Neuron (in vitro differentiated cells): ENCODE data around the gene SBSN.

Experiments
- H2AFZ ChIP-seq: one replicate; pipeline ENCODE4 v1.6.1; 2013; ENCODE audit warnings: low read depth, mild to moderate bottlenecking, inconsistent platforms, low read length, moderate library complexity
- H3K27me3 ChIP-seq: one replicate; pipeline ENCODE4 v1.6.1; 2013; ENCODE audit warnings: low read length; ENCODE audit not compliant: insufficient read depth
- H3K36me3 ChIP-seq: one replicate; pipeline ENCODE4 v1.6.1; 2013; ENCODE audit warnings: low read length; ENCODE audit not compliant: insufficient read depth
- H3K4me1 ChIP-seq: one replicate; pipeline ENCODE4 v1.6.1; 2013; ENCODE audit warnings: low read length; ENCODE audit not compliant: insufficient read depth
- H3K4me3 ChIP-seq: 2 replicates; pipeline ENCODE4 v1.5.1; 2013; ENCODE audit warnings: mild to moderate bottlenecking, low read length, moderate library complexity
- H3K9me3 ChIP-seq: one replicate; pipeline ENCODE4 v1.6.1; 2013; ENCODE audit warnings: low read length

SBSN gene, protein sequence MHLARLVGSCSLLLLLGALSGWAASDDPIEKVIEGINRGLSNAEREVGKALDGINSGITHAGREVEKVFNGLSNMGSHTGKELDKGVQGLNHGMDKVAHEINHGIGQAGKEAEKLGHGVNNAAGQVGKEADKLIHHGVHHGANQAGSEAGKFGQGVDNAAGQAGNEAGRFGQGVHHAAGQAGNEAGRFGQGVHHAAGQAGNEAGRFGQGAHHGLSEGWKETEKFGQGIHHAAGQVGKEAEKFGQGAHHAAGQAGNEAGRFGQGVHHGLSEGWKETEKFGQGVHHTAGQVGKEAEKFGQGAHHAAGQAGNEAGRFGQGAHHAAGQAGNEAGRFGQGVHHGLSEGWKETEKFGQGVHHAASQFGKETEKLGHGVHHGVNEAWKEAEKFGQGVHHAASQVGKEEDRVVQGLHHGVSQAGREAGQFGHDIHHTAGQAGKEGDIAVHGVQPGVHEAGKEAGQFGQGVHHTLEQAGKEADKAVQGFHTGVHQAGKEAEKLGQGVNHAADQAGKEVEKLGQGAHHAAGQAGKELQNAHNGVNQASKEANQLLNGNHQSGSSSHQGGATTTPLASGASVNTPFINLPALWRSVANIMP

GRCh38 chr19:35528218-35529038, at the start of gene SBSN:
Gene SBSN, minus strand, starts transcription at chr19:35528311. Its CDS starts 30 bp downstream, at chr19:35528281.
- H3K36me3 ChIP-seq: no peaks in the 10 kb centered on the region
- no peaks in the 10 kb centered on the region for H3K9me3 ChIP-seq
- H2AFZ ChIP-seq: no peak within 1 kb of the TSS
- no peak within 1 kb of the TSS for H3K4me3 ChIP-seq
- peaks cover 24% of the 10 kb centered on the region for H3K27me3 ChIP-seq
- peaks cover 8% of the 10 kb centered on the region for H3K4me1 ChIP-seq

DNA sequence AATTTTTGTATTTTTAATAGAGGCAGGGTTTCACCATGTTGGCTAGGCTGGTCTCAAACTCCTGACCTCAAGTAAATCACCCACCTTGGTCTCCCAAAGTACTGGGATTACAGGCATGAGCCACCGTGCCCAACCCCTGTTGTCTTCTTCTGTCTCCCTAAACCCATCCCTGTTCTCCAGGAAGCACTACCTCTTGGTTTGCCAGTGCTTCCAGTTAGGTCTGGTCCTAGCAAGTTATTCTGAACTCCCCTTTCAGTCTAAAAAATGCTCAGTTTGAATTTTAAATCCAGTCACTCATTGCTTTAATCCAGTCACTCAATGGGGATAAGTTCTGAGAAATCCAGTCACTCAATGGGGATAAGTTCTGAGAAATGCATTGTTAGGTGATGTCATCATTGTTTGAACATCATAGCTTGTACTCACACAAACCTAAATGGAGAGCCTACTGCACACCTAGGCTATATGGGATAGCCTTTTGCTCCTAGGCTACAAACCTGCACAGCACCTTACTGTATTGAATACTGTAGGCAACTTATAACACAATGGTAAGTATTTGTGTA, 43.4 kb upstream of the SBSN start:
- no peaks in the 10 kb centered on the region for H3K4me1 ChIP-seq
- no peak overlapping the region for H3K4me3 ChIP-seq
- H3K9me3 ChIP-seq: no peaks in the 10 kb centered on the region
- H2AFZ ChIP-seq: no peak overlapping the region
- H3K36me3 ChIP-seq: no peaks in the 10 kb centered on the region
- peaks cover 2% of the 10 kb centered on the region for H3K27me3 ChIP-seq

DNA sequence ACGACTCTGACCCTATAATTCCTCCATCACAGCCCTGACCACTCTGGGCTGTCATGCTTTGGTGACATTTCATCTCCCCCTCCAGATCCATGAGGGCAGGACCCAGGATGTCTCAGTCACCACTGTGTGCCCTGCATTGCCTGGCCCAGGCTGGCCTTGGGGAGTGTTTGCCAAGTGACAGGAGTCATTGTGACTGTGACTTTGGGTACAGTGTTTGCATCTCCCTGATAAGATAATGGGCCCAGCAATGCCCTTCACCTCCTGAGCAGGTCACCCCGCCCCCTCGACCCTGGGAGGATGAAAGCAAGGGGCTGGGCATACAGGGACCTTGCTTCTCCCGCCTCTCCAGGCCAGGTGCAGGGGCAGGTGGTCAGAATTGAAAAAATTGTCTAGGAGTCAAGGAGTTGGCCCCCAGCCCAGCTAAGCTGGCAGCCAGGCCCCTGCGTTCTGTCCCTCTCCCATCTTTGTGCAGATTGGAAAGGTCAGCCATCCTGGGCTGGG, 41.2 kb upstream of the SBSN start:
- peaks cover 2% of the 10 kb centered on the region for H3K27me3 ChIP-seq
- H3K36me3 ChIP-seq: no peaks in the 10 kb centered on the region
- no peaks in the 10 kb centered on the region for H3K9me3 ChIP-seq
- no peak overlapping the region for H2AFZ ChIP-seq
- no peaks in the 10 kb centered on the region for H3K4me1 ChIP-seq
- H3K4me3 ChIP-seq: no peak overlapping the region

DNA sequence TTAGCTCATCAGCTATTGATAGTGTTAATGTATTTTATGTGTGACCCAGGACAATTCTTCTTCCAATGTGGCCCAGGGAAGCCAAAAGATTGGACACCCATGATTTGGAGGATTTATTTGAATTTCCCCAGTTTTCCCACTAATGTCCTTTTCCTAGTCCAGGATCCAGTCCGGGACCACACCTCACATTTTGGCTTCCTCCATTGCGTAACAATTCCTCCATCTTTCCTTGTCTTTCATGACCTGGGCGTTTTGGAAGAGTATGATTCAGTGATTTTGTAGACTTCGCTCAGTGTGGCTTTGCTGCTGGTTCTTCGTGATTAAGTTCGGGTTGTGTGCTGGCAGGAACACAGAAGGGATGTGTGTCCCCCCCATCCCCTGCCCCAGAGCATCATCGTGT, 38.6 kb upstream of the SBSN start:
- no peak overlapping the region for H3K4me3 ChIP-seq

GRCh38 chr19:35565016-35565856, 37.1 kb upstream of the SBSN start:
- no peaks in the 10 kb centered on the region for H3K4me1 ChIP-seq
- no peaks in the 10 kb centered on the region for H3K36me3 ChIP-seq
- no peak overlapping the region for H3K4me3 ChIP-seq
- H3K27me3 ChIP-seq: peaks cover 17% of the 10 kb centered on the region
- H3K9me3 ChIP-seq: no peaks in the 10 kb centered on the region
- H2AFZ ChIP-seq: no peak overlapping the region

More for the DNA sequence above, 38.6 kb upstream of the SBSN start:
- Histone ChIP-seq H3K27me3 (peaks cover 10% of the 10 kb centered on the region), H3K9me3 (no peaks in the 10 kb centered on the region), H3K36me3 (no peaks in the 10 kb centered on the region), H3K4me1 (no peaks in the 10 kb centered on the region), H2AFZ (no peak overlapping the region)

GRCh38 chr19:35563207-35563829, 35.2 kb upstream of the SBSN start, which contains the start of gene ATP4A:
Gene ATP4A, minus strand, starts transcription at chr19:35563658. Its CDS starts 29 bp downstream, at chr19:35563629.
- no peaks in the 10 kb centered on the region for H3K36me3 ChIP-seq
- H3K27me3 ChIP-seq: peaks cover 37% of the 10 kb centered on the region
- no peak within 1 kb of the TSS for H3K4me3 ChIP-seq
- H3K9me3 ChIP-seq: peaks cover 2% of the 10 kb centered on the region
- no peaks in the 10 kb centered on the region for H3K4me1 ChIP-seq
- no peak within 1 kb of the TSS for H2AFZ ChIP-seq

- H3K9me3 ChIP-seq: peaks cover 2% of the 10 kb centered on the region
- H3K4me1 ChIP-seq: no peaks in the 10 kb centered on the region
- no peaks in the 10 kb centered on the region for H3K36me3 ChIP-seq
- H3K4me3 ChIP-seq: no peak overlapping the region
- H2AFZ ChIP-seq: no peak overlapping the region
- peaks cover 41% of the 10 kb centered on the region for H3K27me3 ChIP-seq
Observed at GRCh38 chr19:35562776-35563175, 34.7 kb upstream of the SBSN start.

- peaks cover 2% of the 10 kb centered on the region for H3K9me3 ChIP-seq
- peaks cover 44% of the 10 kb centered on the region for H3K27me3 ChIP-seq
- H3K36me3 ChIP-seq: no peaks in the 10 kb centered on the region
- H3K4me1 ChIP-seq: peaks cover 2% of the 10 kb centered on the region
- no peak overlapping the region for H3K4me3 ChIP-seq
- no peak overlapping the region for H2AFZ ChIP-seq
Observed at GRCh38 chr19:35562336-35562735, 34.2 kb upstream of the SBSN start.

DNA sequence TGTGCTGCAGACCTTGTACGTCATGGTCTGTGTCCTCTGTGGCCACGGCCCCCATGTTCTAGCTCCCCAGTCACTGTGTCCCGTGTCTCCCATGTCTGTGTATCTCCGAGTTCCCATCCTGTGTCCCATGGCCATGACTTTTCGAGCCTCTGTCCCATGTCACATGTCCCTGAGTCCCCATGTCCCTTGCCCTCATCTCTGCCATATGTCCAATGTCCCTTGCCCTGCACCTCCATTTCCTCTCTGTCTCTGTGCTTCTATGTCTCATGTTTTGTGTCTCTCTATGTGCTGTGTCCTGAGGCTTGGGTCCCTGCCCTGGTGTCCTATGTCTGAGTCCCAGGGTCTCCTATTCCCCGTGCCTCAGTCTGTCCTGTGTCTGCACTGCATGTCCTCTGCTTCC, 33.3 kb upstream of the SBSN start:
- H3K27me3 ChIP-seq: peaks cover 50% of the 10 kb centered on the region
- no peaks in the 10 kb centered on the region for H3K36me3 ChIP-seq
- no peak overlapping the region for H2AFZ ChIP-seq
- peaks cover 2% of the 10 kb centered on the region for H3K9me3 ChIP-seq
- H3K4me3 ChIP-seq: no peak overlapping the region
- H3K4me1 ChIP-seq: peaks cover 3% of the 10 kb centered on the region

GRCh38 chr19:35560677-35561076, 32.6 kb upstream of the SBSN start:
- no peak overlapping the region for H3K4me3 ChIP-seq
- peaks cover 50% of the 10 kb centered on the region for H3K27me3 ChIP-seq
- H2AFZ ChIP-seq: no peak overlapping the region
- peaks cover 3% of the 10 kb centered on the region for H3K4me1 ChIP-seq
- H3K36me3 ChIP-seq: no peaks in the 10 kb centered on the region
- H3K9me3 ChIP-seq: peaks cover 2% of the 10 kb centered on the region

GRCh38 chr19:35560271-35560670, 32.2 kb upstream of the SBSN start:
- Histone ChIP-seq H3K4me1 (peaks cover 3% of the 10 kb centered on the region), H3K9me3 (peaks cover 2% of the 10 kb centered on the region), H2AFZ (no peak overlapping the region), H3K27me3 (peaks cover 50% of the 10 kb centered on the region), H3K36me3 (no peaks in the 10 kb centered on the region), H3K4me3 (no peak overlapping the region)

DNA sequence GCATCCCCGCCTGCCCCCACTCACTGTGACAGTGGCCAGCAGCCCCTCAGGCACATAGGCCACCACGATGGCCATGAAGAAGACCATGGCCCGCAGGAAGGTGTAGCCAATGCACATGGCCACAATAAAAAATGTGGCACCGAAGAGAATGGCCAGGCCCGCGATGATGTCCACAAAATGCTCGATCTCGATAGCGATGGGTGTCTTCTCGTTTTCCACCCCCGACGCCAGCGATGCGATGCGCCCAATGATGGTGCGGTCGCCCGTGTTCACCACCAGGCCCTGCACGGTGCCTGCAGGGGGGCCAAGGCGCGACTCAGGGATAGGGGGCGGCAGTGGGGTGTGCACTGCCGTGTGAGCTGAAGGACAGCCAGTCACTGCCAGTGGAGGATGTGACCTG, 31.7 kb upstream of the SBSN start:
- H3K36me3 ChIP-seq: no peaks in the 10 kb centered on the region
- no peak overlapping the region for H3K4me3 ChIP-seq
- peaks cover 54% of the 10 kb centered on the region for H3K27me3 ChIP-seq
- H2AFZ ChIP-seq: no peak overlapping the region
- H3K4me1 ChIP-seq: peaks cover 3% of the 10 kb centered on the region
- peaks cover 2% of the 10 kb centered on the region for H3K9me3 ChIP-seq
